ENCODE measurements around the gene TTC3.
"Not testable (repeated sequence)": the region's sequence is repeated elsewhere in the genome, so short reads cannot be mapped to it uniquely, and the experiment has no call there.

TTC3 gene

GRCh38 chr21:37072988-37073416, at the start of gene TTC3, which contains the start of gene PIGP:
Gene TTC3 (plus strand): TSS chr21:37073254. CDS start chr21:37087258, 14,004 bp downstream.
Gene PIGP (minus strand): TSS chr21:37073071. CDS start chr21:37072515, 556 bp downstream.
- peak; percentile 91 to 94 for DNase-seq (ENCODE audit: low read depth in 2 of 2)

- no peak for DNase-seq (ENCODE audit: low read depth in 2 of 2)
Measured at GRCh38 chr21:37026499-37026898, 46.6 kb upstream of the TTC3 start.

- DNase-seq (ENCODE audit: low read depth in 2 of 2): no peak
Measured at GRCh38 chr21:37028570-37028969, 44.5 kb upstream of the TTC3 start.

GRCh38 chr21:37030864-37031263, 42.2 kb upstream of the TTC3 start:
- no peak for DNase-seq (ENCODE audit: low read depth in 2 of 2)

- no peak for DNase-seq (ENCODE audit: low read depth in 2 of 2)
Measured at GRCh38 chr21:37032293-37032692, 40.8 kb upstream of the TTC3 start.

- peak in 1 of 2 experiments; percentile 4 for DNase-seq (ENCODE audit: low read depth in 2 of 2)
Measured at GRCh38 chr21:37032877-37033471, 40.1 kb upstream of the TTC3 start.

- not testable (repeated sequence) for DNase-seq (ENCODE audit: low read depth in 2 of 2)
Measured at GRCh38 chr21:37034394-37034793, 38.7 kb upstream of the TTC3 start.

GRCh38 chr21:37036177-37036576, 36.9 kb upstream of the TTC3 start:
- no peak for DNase-seq (ENCODE audit: low read depth in 2 of 2)

- no peak for DNase-seq (ENCODE audit: low read depth in 2 of 2)
Measured at GRCh38 chr21:37039411-37040075, 33.5 kb upstream of the TTC3 start.

- DNase-seq (ENCODE audit: low read depth in 2 of 2): no peak
Measured at GRCh38 chr21:37040212-37040611, 32.8 kb upstream of the TTC3 start.

- DNase-seq (ENCODE audit: low read depth in 2 of 2): no peak
Measured at GRCh38 chr21:37041706-37042271, 31.3 kb upstream of the TTC3 start.

- DNase-seq (ENCODE audit: low read depth in 2 of 2): no peak
Measured at GRCh38 chr21:37043818-37044217, 29.2 kb upstream of the TTC3 start.

- DNase-seq (ENCODE audit: low read depth in 2 of 2): no peak
Measured at GRCh38 chr21:37044643-37045042, 28.4 kb upstream of the TTC3 start.

GRCh38 chr21:37045149-37045548, 27.9 kb upstream of the TTC3 start:
- DNase-seq (ENCODE audit: low read depth in 2 of 2): no peak

GRCh38 chr21:37045556-37045955, 27.5 kb upstream of the TTC3 start:
- DNase-seq (ENCODE audit: low read depth in 2 of 2): no peak

- no peak for DNase-seq (ENCODE audit: low read depth in 2 of 2)
Measured at GRCh38 chr21:37047079-37047478, 26.0 kb upstream of the TTC3 start.

- not testable (repeated sequence) for DNase-seq (ENCODE audit: low read depth in 2 of 2)
Measured at GRCh38 chr21:37049741-37050140, 23.3 kb upstream of the TTC3 start.

GRCh38 chr21:37055271-37055855, 17.7 kb upstream of the TTC3 start:
- DNase-seq (ENCODE audit: low read depth in 2 of 2): no peak

- no peak for DNase-seq (ENCODE audit: low read depth in 2 of 2)
Measured at GRCh38 chr21:37057614-37058013, 15.4 kb upstream of the TTC3 start.

- DNase-seq (ENCODE audit: low read depth in 2 of 2): no peak
Measured at GRCh38 chr21:37058261-37058660, 14.8 kb upstream of the TTC3 start.

- DNase-seq (ENCODE audit: low read depth in 2 of 2): no peak
Measured at GRCh38 chr21:37059181-37059580, 13.9 kb upstream of the TTC3 start.

GRCh38 chr21:37060296-37060695, 12.8 kb upstream of the TTC3 start:
- DNase-seq (ENCODE audit: low read depth in 2 of 2): peak; percentile 77 to 78

Measured in fibroblast of skin of left biceps (primary cell).